GM18873 (cell line): ENCODE measurements around the gene ASPN.

Source experiments
- ATAC-seq: cut with Tn5 transposase; IDR thresholded peaks from one replicate; pipeline ENCODE4 v1.9.1; 2021; ENCODE audit warnings: mild to moderate bottlenecking, moderate library complexity, moderate number of reproducible peaks; ENCODE audit not compliant: unreplicated experiment, low FRiP score

Gene ASPN

DNA sequence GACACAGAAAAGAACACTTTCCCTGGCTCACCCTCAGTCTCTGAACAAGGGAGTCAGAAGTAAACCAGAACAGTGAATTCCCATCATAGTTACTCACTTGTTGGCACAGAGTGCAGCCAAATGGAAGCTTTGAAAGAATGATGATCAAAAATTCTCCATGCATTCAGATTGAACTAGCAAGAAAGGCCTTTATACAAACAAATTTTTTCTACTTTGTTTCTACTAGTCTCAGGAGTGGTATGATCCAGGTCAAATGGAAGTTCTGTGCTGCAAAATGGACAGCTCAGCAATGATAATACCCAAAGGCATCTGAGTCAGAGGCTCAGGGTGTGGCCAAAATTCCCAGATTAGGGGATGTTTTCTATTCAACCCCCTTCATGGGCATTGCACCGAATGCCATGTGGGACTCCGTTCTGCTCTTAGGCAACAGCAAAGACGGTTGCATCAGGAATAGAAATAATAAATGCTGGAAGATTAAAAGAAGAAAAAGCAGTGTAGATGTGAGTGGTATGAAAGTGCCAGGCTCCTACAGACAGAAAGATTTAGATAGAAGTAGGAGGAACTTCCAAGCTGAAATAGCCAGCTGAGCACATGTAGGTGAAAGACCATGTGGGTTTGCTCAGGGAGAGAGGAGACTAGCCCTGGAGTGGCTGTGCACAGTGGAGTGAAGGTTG is 24.0 kb upstream of the ASPN start:
- ATAC-seq = no peak

DNA sequence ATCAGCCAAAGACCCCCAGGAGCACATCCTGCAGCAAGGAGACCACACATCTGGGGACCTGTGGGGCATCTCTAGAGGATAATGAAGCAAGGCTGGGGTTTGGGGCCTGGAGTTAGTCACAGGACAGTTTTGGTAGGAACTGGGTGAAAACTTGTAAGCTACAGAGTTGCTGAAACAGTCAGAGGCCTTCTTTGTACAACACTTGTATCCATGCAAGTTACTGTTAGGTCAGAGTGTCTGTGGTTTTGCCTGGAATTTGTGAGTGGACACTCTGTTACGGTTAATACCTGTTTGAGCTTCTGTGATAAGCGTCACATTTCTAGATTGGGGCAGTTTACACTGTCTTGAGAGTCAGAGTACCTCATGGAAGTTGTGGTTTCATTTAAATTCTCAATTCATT is 22.6 kb upstream of the ASPN start:
- ATAC-seq = no peak

DNA sequence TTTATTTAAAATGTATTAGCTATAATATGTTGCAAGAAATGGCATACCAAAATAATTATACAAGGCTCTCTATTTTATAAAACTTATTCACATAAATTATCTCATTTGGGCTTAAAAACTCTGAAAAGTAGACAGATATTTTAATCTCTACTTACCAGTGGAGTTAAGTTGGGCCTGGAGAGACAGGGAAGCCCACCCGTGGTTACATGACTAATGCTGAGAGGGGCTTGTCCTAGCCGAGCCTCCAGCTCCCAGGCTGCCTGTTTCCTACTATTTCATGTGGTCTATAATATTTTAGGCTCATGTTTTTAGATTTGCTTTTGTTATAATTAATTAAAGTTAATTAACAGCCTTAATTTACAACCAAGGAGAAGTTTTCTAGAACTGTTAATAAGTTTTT is 20.9 kb upstream of the ASPN start:
- ATAC-seq = no peak

DNA sequence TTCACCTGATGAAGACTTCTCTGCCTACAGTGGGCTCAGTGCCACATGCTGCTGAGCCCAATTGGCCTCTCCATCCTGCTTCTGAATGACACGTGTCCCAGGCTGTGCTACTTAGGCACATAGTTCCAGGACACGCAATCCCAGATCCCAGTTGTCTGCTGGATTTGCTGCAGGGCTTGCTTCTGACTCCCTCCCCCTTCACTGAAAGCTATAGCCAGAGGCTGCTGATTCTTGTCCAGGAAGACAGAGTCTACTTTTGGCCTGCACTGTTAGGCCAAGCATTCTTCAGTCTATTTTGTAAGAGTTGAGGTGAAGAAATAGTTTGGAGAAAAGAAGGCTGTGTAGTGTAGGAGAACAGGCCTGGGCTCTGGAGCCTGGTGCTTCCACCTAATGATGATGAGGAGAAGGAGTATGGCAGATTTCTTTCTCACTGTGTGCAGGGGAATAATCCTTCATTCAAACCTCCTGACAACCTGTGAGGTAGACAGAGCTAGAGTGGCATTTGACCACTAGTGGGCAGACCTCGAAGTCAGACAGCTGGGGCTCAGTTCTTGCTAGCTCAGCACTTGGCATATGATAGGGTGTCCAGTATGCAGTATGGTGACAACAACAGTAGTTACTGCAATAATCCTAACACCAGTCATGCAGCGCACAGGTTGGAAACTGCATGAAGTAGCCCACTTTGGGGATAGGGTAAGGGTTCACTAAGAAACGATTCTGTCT is 19.5 kb upstream of the ASPN start:
- ATAC-seq = no peak

DNA sequence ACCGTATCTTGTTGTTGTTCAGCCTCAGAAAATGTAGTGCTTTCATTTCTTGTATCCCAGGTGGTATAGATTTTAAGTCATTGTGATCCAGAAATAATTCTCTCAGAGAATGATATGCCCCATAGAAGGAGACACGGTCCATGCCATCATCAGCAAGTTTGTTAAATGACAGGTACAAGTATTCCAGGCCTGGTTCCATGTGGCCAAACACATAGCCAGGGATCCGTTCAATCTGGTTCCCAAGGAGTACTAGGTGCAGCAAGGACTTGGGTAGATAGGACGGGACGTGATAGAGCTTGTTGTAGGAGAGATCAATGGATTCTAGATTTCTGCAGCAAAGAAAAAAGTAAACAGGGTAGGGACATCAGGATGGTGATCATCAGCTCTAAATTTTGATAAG is 18.4 kb upstream of the ASPN start:
- no peak for ATAC-seq

DNA sequence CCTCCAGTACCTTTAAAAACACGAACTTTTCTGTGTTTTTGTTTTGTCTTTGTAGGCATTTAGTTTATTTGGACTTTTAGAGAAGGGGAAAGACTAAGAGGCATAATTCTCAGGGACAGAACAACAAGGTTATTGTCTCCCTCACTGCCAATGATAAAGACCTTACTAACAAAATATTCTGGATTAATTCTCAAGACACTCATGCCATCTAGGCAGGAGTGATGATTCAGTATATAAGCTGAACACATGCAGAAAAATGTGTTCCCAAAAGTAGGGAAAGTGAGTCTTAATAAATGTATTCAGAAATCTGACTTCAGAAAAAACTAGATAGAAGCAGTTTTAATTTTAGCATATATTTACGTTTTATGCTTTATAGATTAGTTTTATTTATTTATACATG is 17.4 kb upstream of the ASPN start:
- no peak for ATAC-seq

DNA sequence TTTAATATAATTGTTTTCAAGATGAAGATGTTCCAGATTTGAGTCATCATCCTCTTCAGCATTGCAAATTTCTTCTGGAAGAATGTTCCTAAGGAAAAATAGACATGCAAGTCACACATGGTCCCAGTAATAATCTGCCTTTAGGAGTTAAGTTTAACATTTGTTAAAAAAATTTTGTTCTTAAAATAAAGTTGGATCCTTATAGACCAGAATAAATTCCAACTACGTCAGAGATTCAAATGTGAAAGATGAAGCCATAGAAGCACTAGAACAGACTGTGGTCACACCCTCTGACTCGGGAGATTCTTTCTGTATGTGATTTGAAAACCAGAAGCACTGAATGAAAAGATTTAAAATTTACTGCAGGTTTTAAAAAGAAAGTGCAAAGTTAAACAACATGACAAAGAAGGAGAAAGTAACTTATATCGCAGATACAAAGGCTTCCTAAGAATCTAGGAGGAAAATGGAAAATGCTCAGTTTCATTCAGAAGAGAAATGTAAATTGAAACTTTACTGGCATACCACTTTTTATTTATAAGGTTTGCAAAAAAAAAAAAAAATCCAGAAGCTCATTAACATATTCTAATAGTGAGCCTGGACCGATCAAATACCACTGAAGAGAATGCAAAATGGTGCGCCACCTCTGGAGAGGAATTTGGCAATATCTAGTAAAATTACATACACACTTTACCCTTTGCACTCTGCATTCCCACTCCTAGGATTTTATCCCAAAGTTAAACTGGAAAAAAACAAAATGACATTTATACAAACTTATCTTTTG is 14.3 kb upstream of the ASPN start:
- no peak for ATAC-seq

DNA sequence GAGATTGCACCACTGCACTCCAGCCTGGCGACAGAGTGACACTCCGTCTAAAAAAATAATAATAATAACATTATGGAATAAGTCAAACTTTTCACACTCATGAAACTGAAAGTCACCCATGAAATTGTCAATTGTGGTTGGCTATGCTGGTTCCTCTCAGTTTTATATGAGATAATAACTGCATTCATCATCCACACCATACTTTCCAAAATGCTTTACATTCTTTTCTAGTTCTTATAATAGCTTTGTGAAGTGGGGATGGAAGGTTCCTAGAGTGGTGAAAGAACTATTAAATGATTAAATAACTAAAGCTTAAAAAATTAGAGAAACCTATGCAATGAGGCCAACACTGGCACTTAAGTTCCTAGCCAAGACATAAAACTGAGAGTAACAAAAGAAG is 12.6 kb upstream of the ASPN start:
- no peak for ATAC-seq

DNA sequence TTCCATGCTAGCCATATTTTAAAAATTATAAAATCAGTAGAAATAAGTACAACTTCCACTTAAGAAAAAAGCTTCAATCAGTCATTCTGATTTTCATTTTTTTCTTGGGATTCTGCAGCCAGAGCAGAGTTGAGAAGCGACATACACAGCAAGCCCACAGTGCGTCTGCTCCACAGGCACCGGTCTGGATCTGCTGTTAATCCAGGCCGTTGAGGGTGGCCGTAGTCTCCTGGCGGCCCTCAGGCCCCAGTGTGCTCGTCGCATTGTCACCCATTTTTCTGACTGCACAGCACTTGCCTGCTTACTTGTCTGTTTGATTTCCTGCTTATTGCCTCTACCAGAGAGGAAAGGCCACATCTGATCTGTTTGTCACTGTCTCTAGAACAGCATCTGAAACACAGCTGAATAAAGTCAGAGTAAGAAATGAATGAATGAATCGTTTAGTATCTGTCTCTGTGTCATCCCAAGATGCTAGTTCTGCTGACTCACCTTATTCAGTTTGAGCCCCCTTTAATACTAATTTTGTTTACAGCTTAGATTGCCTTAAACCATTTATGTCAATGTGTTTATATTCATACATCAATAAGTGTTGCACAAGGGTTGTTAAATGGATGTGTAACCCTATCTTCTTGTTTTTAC is 11.6 kb upstream of the ASPN start:
- no peak for ATAC-seq

DNA sequence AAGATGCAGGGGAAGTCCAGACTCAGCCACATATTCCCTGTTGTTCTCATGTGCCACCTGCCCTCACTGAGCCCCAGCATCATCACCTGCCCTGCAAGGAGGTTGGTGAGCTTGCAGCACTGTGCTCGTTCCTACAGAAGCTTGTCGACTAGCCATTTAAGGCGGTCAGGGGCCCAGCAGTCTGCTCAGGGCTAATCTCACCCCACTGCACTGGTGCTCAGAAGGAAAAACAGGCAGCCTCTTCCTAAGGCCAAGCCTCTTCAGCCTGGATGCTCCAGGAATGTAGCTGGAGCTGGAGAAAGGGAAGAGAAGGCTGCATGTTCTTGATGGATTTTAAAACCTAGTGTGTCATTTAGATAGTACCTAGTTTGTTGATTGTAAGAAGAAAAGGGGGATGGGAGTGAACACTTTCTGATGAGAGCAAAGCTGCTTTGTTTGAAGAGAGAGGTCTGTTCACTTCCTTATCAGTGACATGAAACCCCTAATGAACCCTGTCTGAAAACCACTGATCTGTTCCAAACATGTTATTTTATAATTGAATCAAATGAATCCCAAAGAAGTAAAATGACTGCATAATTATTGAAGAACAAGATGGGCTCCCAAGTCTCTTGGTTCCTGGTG is 10.6 kb upstream of the ASPN start:
- ATAC-seq = no peak

DNA sequence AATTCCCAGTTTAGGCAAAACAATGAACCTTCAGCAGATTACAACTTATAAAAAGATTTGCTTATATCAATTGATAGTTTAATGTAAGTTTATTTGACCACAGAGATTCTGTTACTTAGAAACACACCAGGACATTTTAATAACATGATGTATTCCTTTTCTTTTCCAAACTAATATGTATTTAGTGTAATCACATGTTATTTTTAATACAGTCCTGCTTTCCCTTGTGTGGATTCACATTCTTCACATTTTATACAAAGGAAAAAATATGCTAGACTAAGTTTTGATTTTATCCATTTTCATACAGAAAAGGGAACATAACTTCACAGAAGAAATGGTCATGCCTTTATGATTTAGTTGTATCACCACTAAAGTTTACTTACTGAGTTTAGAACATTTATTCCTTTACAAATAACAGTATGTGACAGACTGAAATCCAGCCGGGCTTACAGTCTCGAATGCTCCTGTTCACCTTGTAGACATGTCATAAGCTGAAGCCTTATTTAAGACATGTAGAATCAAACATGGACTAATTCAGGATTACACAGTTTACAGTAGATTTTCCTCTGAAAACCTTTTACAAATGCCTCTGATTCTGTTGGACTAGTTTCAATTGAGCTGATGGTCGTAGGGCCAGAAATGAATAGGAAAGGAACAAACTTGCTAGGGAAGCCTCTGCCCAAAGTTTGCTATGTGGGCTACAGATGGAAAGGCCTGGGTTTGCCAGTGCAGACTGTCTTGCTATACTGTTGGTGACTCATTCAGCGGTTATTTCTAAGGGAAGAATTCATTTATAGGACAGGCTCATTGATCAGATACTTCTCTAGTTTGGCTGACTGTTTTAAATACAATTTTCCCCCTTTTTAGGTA is 6.6 kb upstream of the ASPN start:
- ATAC-seq = no peak

DNA sequence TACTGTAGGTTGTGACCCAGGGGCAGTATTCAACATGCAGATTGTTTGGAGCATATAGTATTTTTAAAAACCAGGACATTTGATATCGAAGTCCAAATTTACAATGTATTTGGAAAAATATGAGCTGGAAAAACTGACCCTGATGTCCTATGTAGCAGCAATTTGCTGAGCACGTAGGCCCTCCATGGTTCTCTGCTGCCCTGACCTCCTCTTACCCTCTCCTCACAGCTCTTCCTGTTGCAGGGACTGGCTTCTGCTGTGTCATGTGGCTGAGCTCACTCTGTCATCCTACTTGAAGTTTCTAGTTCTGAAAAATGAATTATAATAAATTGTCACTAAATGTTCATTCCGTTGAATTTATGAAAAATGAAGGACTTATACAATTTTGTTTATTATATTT is 4.1 kb upstream of the ASPN start:
- ATAC-seq = no peak

DNA sequence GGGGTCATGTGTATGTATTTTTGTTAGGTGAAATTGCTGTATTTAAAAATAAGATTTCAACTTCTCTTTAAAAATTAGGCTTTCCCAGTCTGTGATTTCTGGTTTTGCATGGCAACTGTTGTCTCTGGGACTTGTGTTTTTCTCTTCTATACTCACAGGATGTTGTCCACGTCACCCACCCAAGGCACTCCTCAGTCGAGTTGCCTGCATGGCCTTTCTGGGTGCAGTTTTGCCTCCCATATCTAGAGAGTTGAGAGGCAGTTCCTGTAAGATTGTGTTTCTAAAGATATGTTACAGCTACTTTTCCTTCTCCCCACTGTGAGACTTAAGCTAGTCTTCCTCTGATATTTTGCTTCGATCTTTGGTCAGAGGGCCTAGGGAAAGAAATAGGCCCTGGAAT is 2.3 kb upstream of the ASPN start:
- ATAC-seq = no peak

DNA sequence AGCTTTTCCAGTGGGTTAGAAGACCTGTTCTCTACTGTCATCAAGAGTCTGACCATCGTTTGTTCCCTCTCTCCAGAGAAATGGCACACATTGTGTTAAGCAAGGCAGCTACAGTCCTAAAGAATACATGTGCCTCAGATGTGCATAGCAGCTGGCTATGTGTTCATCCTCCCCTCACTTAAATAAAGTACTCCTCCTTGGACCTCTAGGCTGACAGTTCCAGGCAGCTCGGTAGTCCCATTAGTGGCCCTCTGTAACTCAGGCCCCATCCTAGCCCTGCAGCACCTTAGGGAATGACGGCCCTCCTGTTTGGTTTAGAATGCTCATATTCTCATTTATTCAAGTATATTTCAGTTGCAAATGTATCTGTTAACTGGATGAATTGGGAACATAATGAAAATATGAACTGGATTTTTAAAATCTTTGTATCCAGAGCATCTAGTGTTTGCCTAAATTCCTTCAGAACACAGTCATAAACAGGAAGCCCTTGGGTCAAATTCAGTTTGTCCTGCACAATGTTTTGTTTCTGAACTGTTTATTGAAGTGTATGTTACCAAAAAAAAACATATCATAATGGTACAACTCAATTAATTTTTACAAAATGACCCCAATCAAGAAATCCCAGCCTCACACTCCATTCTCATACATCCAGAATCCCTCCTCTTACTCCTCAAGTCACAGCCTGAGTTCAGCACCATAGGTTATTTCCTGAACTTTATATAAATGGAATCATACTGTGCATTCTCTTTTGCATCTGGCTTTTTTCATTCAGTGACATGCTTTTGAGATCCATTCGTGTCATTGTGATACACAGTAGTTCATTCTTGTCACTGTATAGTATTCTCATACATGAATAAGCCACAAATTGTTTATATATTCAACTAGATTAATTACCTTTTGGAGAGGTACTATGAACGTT is 1.6 kb upstream of the ASPN start:
- ATAC-seq = no peak

DNA sequence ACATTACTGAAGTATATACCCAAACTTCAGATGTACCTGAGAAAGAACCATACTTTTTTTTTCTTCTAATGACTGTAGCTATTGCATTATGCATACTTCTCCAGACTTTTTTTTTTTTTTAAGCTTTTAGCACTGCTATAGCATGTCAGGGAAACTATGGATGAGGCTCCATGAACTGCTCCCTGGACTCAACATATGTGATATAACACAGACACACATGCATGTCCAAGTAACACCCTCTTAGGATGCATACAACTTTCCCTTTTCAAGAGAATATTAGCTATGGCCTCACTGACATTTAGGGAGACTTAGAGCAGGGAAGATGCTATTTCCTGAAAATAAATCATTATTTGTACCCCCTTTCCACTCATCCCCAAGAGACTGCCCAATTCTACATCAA is 499 bp upstream of the ASPN start:
- ATAC-seq = no peak

DNA sequence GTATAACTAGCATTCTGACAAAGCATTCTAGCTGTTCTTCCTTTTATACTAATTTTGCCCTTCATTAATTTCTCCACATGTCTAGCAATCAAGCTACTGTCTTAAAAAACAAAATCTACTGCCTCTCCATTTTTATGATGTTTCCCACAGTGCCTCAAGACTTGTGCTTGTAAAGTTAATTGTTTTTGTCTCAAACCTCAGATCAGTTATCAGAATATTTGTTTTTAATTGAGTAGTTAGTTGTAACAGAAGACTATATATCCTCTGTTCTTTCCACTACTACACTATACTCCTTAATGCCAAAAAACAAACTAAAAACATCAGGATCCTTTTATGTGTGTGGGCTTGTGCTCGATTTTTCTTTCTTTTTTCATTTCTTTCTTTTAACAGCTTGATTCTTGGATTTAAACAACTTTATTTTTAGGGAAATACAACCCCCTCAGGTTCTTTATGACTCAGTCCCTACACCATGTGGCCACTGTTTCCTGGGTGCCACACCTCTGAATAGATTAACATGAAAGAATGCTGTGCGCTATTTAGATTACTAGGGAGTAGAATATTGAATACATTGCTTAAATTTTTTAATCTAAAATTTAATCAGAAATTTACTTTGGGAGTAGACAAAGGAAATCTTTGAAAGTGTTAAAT is 1.2 kb downstream of the ASPN start:
- ATAC-seq = no peak

DNA sequence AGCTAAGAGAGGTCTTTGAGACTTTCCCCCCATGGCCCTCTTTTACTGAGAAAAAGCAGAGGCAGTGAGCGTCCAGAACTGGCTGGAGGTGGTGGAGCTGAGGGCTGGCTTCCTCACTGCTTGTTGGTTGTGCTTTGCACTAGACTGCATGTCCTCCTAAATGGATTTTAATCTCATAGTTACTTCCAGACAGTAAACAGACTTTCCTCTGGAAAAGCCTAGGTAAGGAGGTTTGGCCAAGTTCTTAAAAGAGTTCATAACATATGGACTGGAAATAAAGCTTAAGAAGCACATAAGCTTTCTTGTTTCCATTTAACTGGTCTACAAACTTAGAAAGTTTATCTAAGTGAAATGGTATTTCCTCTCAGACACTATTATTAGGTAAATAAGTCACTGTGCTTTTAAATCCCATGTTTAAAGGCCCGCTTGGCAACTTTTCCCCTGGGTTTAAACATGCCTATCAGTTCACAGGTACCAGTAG is 2.0 kb downstream of the ASPN start:
- ATAC-seq = no peak

DNA sequence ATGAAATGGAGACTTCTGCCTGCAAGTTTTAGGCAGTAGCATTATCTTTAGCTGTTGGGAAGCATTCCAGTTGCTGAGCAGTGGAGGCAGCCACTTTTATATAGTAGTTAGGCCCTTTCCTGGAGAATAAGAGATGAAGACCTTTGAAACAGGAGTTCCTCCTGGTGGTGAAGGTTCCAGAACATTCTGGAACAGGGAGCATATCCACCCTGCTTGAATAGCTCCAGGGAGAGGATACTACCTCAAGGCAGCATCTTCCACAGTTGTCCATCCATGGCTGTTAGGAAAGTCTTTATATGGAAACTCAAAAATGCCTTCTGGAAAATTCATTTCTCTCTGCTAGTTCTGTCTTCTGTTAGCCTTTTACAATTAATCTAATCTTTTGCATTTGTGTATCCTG is 3.0 kb downstream of the ASPN start:
- no peak for ATAC-seq
